A549 (cell line): Measurements from ENCODE around the gene ZNF410. TPM values are rescaled to one million over a fixed set of nuclear protein-coding genes. Genes with fewer than 3 reads are reported as not detected.

Experiments
- ATOH8 ChIP-seq: fragments of 250-450 bp; sonication (Bioruptor Pico); IDR thresholded peaks from 2 replicates; pipeline ENCODE4 v1.5.0; 2020; ENCODE audit warnings: low read depth, mild to moderate bottlenecking, moderate library complexity
- BCL3 ChIP-seq: fragments of >200 bp; sonication (Bioruptor Twin); formaldehyde crosslinking; IDR thresholded peaks from 3 replicates; pipeline ENCODE4 v1.6.1; 2016
- BHLHE40 ChIP-seq: IDR thresholded peaks from 2 replicates; pipeline ENCODE4 v1.6.1; 2012; ENCODE audit warnings: low read depth, low read length, inconsistent platforms
- CBX2 ChIP-seq: fragments of 200-600 bp; sonication (generic); IDR thresholded peaks from 2 replicates; pipeline ENCODE4 v1.6.1; 2016; ENCODE audit warnings: low read depth, mild to moderate bottlenecking, borderline replicate concordance
- CEBPB ChIP-seq, 2 experiments: fragments of >200 bp in 1 of 2; sonication (Bioruptor Twin) in 1 of 2; formaldehyde crosslinking in 1 of 2; IDR thresholded peaks; 2 replicates each; pipeline ENCODE4 v1.6.1; 2012 to 2016
- CHD4 ChIP-seq: fragments of 200-600 bp; sonication (generic); IDR thresholded peaks from 2 replicates; pipeline ENCODE4 v1.6.1; 2016; ENCODE audit warnings: antibody characterized with exemption, mild to moderate bottlenecking, borderline replicate concordance
- CTCF ChIP-seq: fragments of >200 bp; sonication (Bioruptor Twin); formaldehyde crosslinking; IDR thresholded peaks from 3 replicates; pipeline ENCODE4 v1.5.1; 2016
- ELK1 ChIP-seq: fragments of 150-350 bp; IDR thresholded peaks from 2 replicates; pipeline ENCODE4 v1.6.1; 2014; ENCODE audit warnings: low read depth, mild to moderate bottlenecking, low read length
- ESRRA ChIP-seq: fragments of 150-350 bp; IDR thresholded peaks from 2 replicates; pipeline ENCODE4 v1.6.1; 2014; ENCODE audit warnings: mild to moderate bottlenecking, low read length, borderline replicate concordance
- FOSL2 ChIP-seq, 2 experiments: fragments of 450-650 bp in 1 of 2; fragments of >200 bp in 1 of 2; sonication (Bioruptor Twin) in 1 of 2; formaldehyde crosslinking; IDR thresholded peaks; 2 replicates each; pipeline versions ENCODE4 v1.5.0 to v1.6.1; 2016 to 2020; ENCODE audit warnings: mild to moderate bottlenecking in 1 of 2, moderate library complexity in 1 of 2
- FOXS1 ChIP-seq: fragments of 250-450 bp; sonication (Bioruptor Pico); IDR thresholded peaks from 2 replicates; pipeline ENCODE4 v1.5.0; 2020; ENCODE audit warnings: mild to moderate bottlenecking, moderate library complexity
- HDAC2 ChIP-seq: fragments of 200-600 bp; sonication (generic); IDR thresholded peaks from 2 replicates; pipeline ENCODE4 v1.6.1; 2016
- HES2 ChIP-seq: fragments of >200 bp; sonication (Bioruptor Twin); formaldehyde crosslinking; IDR thresholded peaks from 2 replicates; pipeline ENCODE4 v1.6.1; 2016
- HOXA7 ChIP-seq: fragments of 250-450 bp; sonication (Bioruptor Pico); IDR thresholded peaks from 2 replicates; pipeline ENCODE4 v1.5.0; 2020; ENCODE audit warnings: mild to moderate bottlenecking, moderate library complexity
- HOXB5 ChIP-seq: fragments of 250-450 bp; sonication (Bioruptor Pico); IDR thresholded peaks from 2 replicates; pipeline ENCODE4 v1.5.0; 2020; ENCODE audit warnings: mild to moderate bottlenecking, moderate library complexity
- JUN ChIP-seq, 2 experiments: fragments of >200 bp; sonication (Bioruptor Twin); formaldehyde crosslinking; IDR thresholded peaks; 2 replicates in 1 of 2; 3 replicates in 1 of 2; pipeline ENCODE4 v1.6.1; 2016 to 2017
- JUNB ChIP-seq: fragments of >200 bp; sonication (Bioruptor Twin); formaldehyde crosslinking; IDR thresholded peaks from 2 replicates; pipeline ENCODE4 v1.6.1; 2016
- KDM1A ChIP-seq: fragments of 200-600 bp; sonication (generic); IDR thresholded peaks from 2 replicates; pipeline ENCODE4 v1.6.1; 2016; ENCODE audit warnings: low read depth, mild to moderate bottlenecking
- MAZ ChIP-seq: fragments of 150-350 bp; IDR thresholded peaks from 2 replicates; pipeline ENCODE4 v1.6.1; 2014; ENCODE audit warnings: antibody characterized with exemption, low read depth, low read length, borderline replicate concordance
- MYC ChIP-seq: IDR thresholded peaks from 2 replicates; pipeline ENCODE4 v1.6.1; 2012; ENCODE audit warnings: mild to moderate bottlenecking, inconsistent platforms, low read length, improper control_type of control experiment, borderline replicate concordance
- NPAS2 ChIP-seq: fragments of 250-450 bp; sonication (Bioruptor Pico); IDR thresholded peaks from 2 replicates; pipeline ENCODE4 v1.8.0; 2022; ENCODE audit warnings: mild to moderate bottlenecking, moderate library complexity, borderline replicate concordance
- NR3C1 ChIP-seq: fragments of >200 bp; sonication (Bioruptor Twin); formaldehyde crosslinking; IDR thresholded peaks from 3 replicates; pipeline ENCODE4 v1.6.1; 2017
- PBX3 ChIP-seq: IDR thresholded peaks from 2 replicates; pipeline ENCODE4 v1.6.1; 2012
- PHF8 ChIP-seq: fragments of 200-600 bp; sonication (generic); IDR thresholded peaks from 2 replicates; pipeline ENCODE4 v1.6.1; 2016; ENCODE audit warnings: low read depth, mild to moderate bottlenecking, antibody characterized with exemption, moderate library complexity, borderline replicate concordance
- POLR2A ChIP-seq: IDR thresholded peaks from 2 replicates; pipeline ENCODE4 v1.6.1; 2012; ENCODE audit warnings: mild to moderate bottlenecking, low read length
- POLR2AphosphoS2 ChIP-seq: conservative IDR thresholded peaks from 2 replicates; pipeline ENCODE4 v1.6.1; 2012; ENCODE audit warnings: low read length, improper control_type of control experiment, inconsistent platforms
- RARB ChIP-seq: fragments of 250-450 bp; sonication (Bioruptor Pico); IDR thresholded peaks from 2 replicates; pipeline ENCODE4 v1.8.0; 2021; ENCODE audit warnings: mild to moderate bottlenecking, moderate library complexity
- RFX5 ChIP-seq: fragments of 450-650 bp; IDR thresholded peaks from 2 replicates; pipeline ENCODE4 v1.7.1; 2014; ENCODE audit warnings: antibody characterized with exemption, mild to moderate bottlenecking, moderate library complexity
- SMC3 ChIP-seq: fragments of >200 bp; sonication (Bioruptor Twin); formaldehyde crosslinking; IDR thresholded peaks from 3 replicates; pipeline ENCODE4 v1.6.1; 2018; ENCODE audit warnings: inconsistent platforms
- SREBF2 ChIP-seq: fragments of 450-650 bp; IDR thresholded peaks from 2 replicates; pipeline ENCODE4 v1.6.1; 2014; ENCODE audit warnings: mild to moderate bottlenecking, moderate library complexity
- TFCP2L1 ChIP-seq: fragments of 250-450 bp; sonication (Bioruptor Pico); IDR thresholded peaks from 2 replicates; pipeline ENCODE4 v1.5.0; 2021; ENCODE audit warnings: mild to moderate bottlenecking
- TP53 ChIP-seq: fragments of 250-450 bp; sonication (Bioruptor Pico); IDR thresholded peaks from 2 replicates; pipeline ENCODE4 v1.5.0; 2021; ENCODE audit warnings: mild to moderate bottlenecking, moderate library complexity
- ZC3H11A ChIP-seq: fragments of 450-650 bp; IDR thresholded peaks from 2 replicates; pipeline ENCODE4 v1.6.1; 2014; ENCODE audit warnings: antibody characterized with exemption, mild to moderate bottlenecking
- ZSCAN20 ChIP-seq: fragments of 250-450 bp; sonication (Bioruptor Pico); IDR thresholded peaks from 2 replicates; pipeline ENCODE4 v1.8.0; 2022; ENCODE audit warnings: mild to moderate bottlenecking, moderate library complexity
- polyA plus RNA-seq, 4 experiments: library from polyadenylated mRNA; depleted of rRNA in 3 of 4; stranded (reverse); fragments of >200 nt; fragmentation: RNase III in 1 of 4; extraction: RNeasy Plus Mini Kit Qiagen cat#74134 plus additional on column Dnase treatment in 1 of 4; gene quantifications; 2 replicates in 3 of 4; 3 replicates in 1 of 4; pipeline ENCODE4 v1.2.3, GENCODE V29; 2011 to 2017
- TF ChIP-seq, protein P1 (sequence below): fragments of 450-650 bp; IDR thresholded peaks from 2 replicates; pipeline ENCODE4 v1.6.1; 2014; ENCODE audit warnings: antibody characterized with exemption
- TF ChIP-seq, protein P2 (sequence below): IDR thresholded peaks from 2 replicates; pipeline ENCODE4 v1.6.1; 2012

The ZNF410 gene
- polyA plus RNA-seq, 2 of the 4 experiments (the other 2 are of a cell fraction): 35.8 to 70.8 TPM

GRCh38 chr14:73851567-73852382 lies 34.9 kb upstream of the ZNF410 start, which contains the start of gene PTGR2 (continued):
- peak; percentile 40; the same call in 1 of the 3 replicates for TF ChIP-seq BCL3
- no peak for TF ChIP-seq NPAS2
- no peak for TF ChIP-seq RARB (CRISPR knock-in tag)
- no peak for TF ChIP-seq ZC3H11A
- no peak for TF ChIP-seq SMC3
- TF ChIP-seq HDAC2: 0 out of 2 replicates have a peak, but pooled peaks have one; percentile 10
- 0 out of 2 replicates have a peak, but pooled peaks have one; percentile 8 for TF ChIP-seq RFX5
- TF ChIP-seq FOSL2 (IDR thresholded peaks at IDR 0.05): no peak
- no peak for TF ChIP-seq FOSL2 (CRISPR knock-in tag; IDR thresholded peaks at IDR 0.05)
- TF ChIP-seq, protein P1, sequence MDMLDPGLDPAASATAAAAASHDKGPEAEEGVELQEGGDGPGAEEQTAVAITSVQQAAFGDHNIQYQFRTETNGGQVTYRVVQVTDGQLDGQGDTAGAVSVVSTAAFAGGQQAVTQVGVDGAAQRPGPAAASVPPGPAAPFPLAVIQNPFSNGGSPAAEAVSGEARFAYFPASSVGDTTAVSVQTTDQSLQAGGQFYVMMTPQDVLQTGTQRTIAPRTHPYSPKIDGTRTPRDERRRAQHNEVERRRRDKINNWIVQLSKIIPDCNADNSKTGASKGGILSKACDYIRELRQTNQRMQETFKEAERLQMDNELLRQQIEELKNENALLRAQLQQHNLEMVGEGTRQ: no peak
- no peak for TF ChIP-seq ESRRA
- TF ChIP-seq POLR2A: peak; percentile 83
- no peak for TF ChIP-seq MYC
- no peak for TF ChIP-seq CBX2
- no peak for TF ChIP-seq JUNB
- no peak for TF ChIP-seq SREBF2
- TF ChIP-seq NR3C1: no peak
- peak; percentile 95 for TF ChIP-seq MAZ
- peak; percentile 44; the same call in 1 of the 2 replicates for TF ChIP-seq PBX3
- no peak for TF ChIP-seq BHLHE40
- peak; percentile 59 to 81; a peak in 3 of 5 replicates for TF ChIP-seq JUN (IDR thresholded peaks at IDR 0.05)
- TF ChIP-seq HOXA7 (CRISPR knock-in tag): no peak; the same call in 1 of the 2 replicates
- TF ChIP-seq FOXS1: no peak
- TF ChIP-seq TFCP2L1: 0 out of 2 replicates have a peak, but pooled peaks have one; percentile 36
- TF ChIP-seq TP53 (CRISPR knock-in tag): no peak
- peak; percentile 69; the same call in 1 of the 2 replicates for TF ChIP-seq PHF8
- TF ChIP-seq ZSCAN20 (CRISPR knock-in tag): no peak
- no peak for TF ChIP-seq HOXB5 (CRISPR knock-in tag)
- no peak; the same call in 1 of the 2 replicates for TF ChIP-seq KDM1A
- no peak for TF ChIP-seq CEBPB (IDR thresholded peaks at IDR 0.05)
- 0 out of 2 replicates have a peak, but pooled peaks have one; percentile 29 for TF ChIP-seq CHD4
- no peak for TF ChIP-seq HES2
- TF ChIP-seq, protein P2, sequence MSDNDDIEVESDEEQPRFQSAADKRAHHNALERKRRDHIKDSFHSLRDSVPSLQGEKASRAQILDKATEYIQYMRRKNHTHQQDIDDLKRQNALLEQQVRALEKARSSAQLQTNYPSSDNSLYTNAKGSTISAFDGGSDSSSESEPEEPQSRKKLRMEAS: peak; percentile 67
- TF ChIP-seq POLR2AphosphoS2: no peak
- no peak for TF ChIP-seq ELK1
- TF ChIP-seq CTCF: no peak
- no peak for TF ChIP-seq ATOH8 (CRISPR knock-in tag)
